ENCODE results near the gene CHRNE. TPM values are rescaled to one million over a fixed set of nuclear protein-coding genes. Genes with fewer than 3 reads are reported as not detected.

Gene CHRNE
- total and polyA plus RNA-seq, 2 experiments from 2014 or later = 0.24 to 1.2 TPM

GRCh38 chr17:4851084-4851483, 51.8 kb downstream of the CHRNE start (continued):
- TF ChIP-seq, protein P1, sequence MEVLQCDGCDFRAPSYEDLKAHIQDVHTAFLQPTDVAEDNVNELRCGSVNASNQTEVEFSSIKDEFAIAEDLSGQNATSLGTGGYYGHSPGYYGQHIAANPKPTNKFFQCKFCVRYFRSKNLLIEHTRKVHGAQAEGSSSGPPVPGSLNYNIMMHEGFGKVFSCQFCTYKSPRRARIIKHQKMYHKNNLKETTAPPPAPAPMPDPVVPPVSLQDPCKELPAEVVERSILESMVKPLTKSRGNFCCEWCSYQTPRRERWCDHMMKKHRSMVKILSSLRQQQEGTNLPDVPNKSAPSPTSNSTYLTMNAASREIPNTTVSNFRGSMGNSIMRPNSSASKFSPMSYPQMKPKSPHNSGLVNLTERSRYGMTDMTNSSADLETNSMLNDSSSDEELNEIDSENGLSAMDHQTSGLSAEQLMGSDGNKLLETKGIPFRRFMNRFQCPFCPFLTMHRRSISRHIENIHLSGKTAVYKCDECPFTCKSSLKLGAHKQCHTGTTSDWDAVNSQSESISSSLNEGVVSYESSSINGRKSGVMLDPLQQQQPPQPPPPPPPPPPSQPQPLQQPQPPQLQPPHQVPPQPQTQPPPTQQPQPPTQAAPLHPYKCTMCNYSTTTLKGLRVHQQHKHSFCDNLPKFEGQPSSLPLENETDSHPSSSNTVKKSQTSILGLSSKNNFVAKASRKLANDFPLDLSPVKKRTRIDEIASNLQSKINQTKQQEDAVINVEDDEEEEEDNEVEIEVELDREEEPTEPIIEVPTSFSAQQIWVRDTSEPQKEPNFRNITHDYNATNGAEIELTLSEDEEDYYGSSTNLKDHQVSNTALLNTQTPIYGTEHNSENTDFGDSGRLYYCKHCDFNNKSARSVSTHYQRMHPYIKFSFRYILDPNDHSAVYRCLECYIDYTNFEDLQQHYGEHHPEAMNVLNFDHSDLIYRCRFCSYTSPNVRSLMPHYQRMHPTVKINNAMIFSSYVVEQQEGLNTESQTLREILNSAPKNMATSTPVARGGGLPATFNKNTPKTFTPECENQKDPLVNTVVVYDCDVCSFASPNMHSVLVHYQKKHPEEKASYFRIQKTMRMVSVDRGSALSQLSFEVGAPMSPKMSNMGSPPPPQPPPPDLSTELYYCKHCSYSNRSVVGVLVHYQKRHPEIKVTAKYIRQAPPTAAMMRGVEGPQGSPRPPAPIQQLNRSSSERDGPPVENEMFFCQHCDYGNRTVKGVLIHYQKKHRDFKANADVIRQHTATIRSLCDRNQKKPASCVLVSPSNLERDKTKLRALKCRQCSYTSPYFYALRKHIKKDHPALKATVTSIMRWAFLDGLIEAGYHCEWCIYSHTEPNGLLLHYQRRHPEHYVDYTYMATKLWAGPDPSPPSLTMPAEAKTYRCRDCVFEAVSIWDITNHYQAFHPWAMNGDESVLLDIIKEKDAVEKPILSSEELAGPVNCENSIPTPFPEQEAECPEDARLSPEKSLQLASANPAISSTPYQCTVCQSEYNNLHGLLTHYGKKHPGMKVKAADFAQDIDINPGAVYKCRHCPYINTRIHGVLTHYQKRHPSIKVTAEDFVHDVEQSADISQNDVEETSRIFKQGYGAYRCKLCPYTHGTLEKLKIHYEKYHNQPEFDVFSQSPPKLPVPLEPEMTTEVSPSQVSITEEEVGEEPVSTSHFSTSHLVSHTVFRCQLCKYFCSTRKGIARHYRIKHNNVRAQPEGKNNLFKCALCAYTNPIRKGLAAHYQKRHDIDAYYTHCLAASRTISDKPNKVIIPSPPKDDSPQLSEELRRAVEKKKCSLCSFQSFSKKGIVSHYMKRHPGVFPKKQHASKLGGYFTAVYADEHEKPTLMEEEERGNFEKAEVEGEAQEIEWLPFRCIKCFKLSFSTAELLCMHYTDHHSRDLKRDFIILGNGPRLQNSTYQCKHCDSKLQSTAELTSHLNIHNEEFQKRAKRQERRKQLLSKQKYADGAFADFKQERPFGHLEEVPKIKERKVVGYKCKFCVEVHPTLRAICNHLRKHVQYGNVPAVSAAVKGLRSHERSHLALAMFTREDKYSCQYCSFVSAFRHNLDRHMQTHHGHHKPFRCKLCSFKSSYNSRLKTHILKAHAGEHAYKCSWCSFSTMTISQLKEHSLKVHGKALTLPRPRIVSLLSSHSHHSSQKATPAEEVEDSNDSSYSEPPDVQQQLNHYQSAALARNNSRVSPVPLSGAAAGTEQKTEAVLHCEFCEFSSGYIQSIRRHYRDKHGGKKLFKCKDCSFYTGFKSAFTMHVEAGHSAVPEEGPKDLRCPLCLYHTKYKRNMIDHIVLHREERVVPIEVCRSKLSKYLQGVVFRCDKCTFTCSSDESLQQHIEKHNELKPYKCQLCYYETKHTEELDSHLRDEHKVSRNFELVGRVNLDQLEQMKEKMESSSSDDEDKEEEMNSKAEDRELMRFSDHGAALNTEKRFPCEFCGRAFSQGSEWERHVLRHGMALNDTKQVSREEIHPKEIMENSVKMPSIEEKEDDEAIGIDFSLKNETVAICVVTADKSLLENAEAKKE (CRISPR knock-in tag; IDR thresholded peaks at IDR 0.05) = no peak
- no peak for TF ChIP-seq ZNF331 (CRISPR knock-in tag; IDR thresholded peaks at IDR 0.05; ENCODE audit: low read depth)
- no peak for TF ChIP-seq NANOG (IDR thresholded peaks at IDR 0.05; ENCODE audit: borderline replicate concordance)
- no peak for TF ChIP-seq JUNB (IDR thresholded peaks at IDR 0.05; ENCODE audit: unreplicated experiment)

GRCh38 chr17:4850246-4850645, 52.7 kb downstream of the CHRNE start:
- Mint-ChIP-seq H3K27me3 (ENCODE audit: insufficient read depth, low read depth, poor library complexity) (peaks cover 17% of the 10 kb centered on the region), H3K36me3 (ENCODE audit: low read depth) (peaks cover 4% of the 10 kb centered on the region; the same call in 1 of the 3 replicates), H3K4me1 (peaks cover 60% of the 10 kb centered on the region), H3K4me3 (no peak overlapping the region), H3K9me3 (no peaks in the 10 kb centered on the region; the same call in 2 of the 3 replicates), H3K27ac (peak overlapping the region; percentile 9; the same call in 1 of the 2 replicates)
- no peaks in the 10 kb centered on the region for H3K36me3 ChIP-seq (ENCODE audit: insufficient read depth)
- DNase-seq (ENCODE audit: low spot score) (no peak), ATAC-seq (no peak)
- peak overlapping the region; percentile 92; the same call in 1 of the 2 replicates for H3K27ac ChIP-seq (ENCODE audit: low read depth)
- H3K79me2 ChIP-seq (replicated peaks; ENCODE audit: insufficient read depth) = peaks cover 59% of the 10 kb centered on the region
- no peak overlapping the region for H2AFZ ChIP-seq
- H3K4me1 ChIP-seq (ENCODE audit: insufficient read depth) = peaks cover 43% of the 10 kb centered on the region
- no peaks in the 10 kb centered on the region for H3K9me2 ChIP-seq (ENCODE audit: insufficient read depth)
- no peaks in the 10 kb centered on the region; the same call in 1 of the 2 replicates for H4K20me1 ChIP-seq (replicated peaks; ENCODE audit: insufficient read depth)
- H3F3A ChIP-seq (replicated peaks; ENCODE audit: low read depth) = peaks cover 3% of the 10 kb centered on the region; the same call in 1 of the 2 replicates
- no peaks in the 10 kb centered on the region for H3K27me3 ChIP-seq (ENCODE audit: insufficient read depth)
- peak overlapping the region; percentile 48; the same call in 1 of the 2 replicates for H3K4me2 ChIP-seq
- H3K4me3 ChIP-seq = no peak overlapping the region
- TF ChIP-seq ZNF331 (CRISPR knock-in tag; IDR thresholded peaks at IDR 0.05; ENCODE audit: low read depth) = no peak
- TF ChIP-seq STAT1 (IDR thresholded peaks at IDR 0.05; ENCODE audit: unreplicated experiment) = no peak
- no peak for TF ChIP-seq EZH2phosphoT487 (IDR thresholded peaks at IDR 0.05; ENCODE audit: unreplicated experiment)
- TF ChIP-seq, protein P1 (CRISPR knock-in tag; IDR thresholded peaks at IDR 0.05) = no peak
- no peak for TF ChIP-seq POLR2AphosphoS5 (IDR thresholded peaks at IDR 0.05; ENCODE audit: low read depth)
- TF ChIP-seq NANOG (IDR thresholded peaks at IDR 0.05; ENCODE audit: borderline replicate concordance) = no peak
- TF ChIP-seq CREB1 (CRISPR knock-in tag; IDR thresholded peaks at IDR 0.05; ENCODE audit: low read depth) = no peak
